ENCODE data around the gene ZNF738.

Gene ZNF738

GRCh38 chr19:21321134-21321533, 37.7 kb upstream of the ZNF738 start:
- no peak overlapping the region for H2AFZ ChIP-seq (ENCODE audit: low read length)
- no peak overlapping the region for H3K27ac ChIP-seq (replicated peaks; ENCODE audit: low read length)
- H3K9ac ChIP-seq (ENCODE audit: low read depth, low read length, poor library complexity), result no peak overlapping the region
- peaks cover 0 to 87% of the 10 kb centered on the region in 2 donors for H3K9me3 ChIP-seq (replicated peaks in 1 of 2; ENCODE audit: control insufficient read depth in 2 of 2, insufficient read depth in 1 of 2, low read depth in 1 of 2, low read length in 2 of 2)
- H3K4me3 ChIP-seq (ENCODE audit: low read length in 2 of 2), result no peak overlapping the region
- no peak overlapping the region for H2BK15ac ChIP-seq (ENCODE audit: low read length)
- no peak overlapping the region for H3K14ac ChIP-seq (ENCODE audit: low read length)
- no peak overlapping the region for H4K8ac ChIP-seq (ENCODE audit: low read depth, low read length)
- no peak overlapping the region for H3K4ac ChIP-seq (ENCODE audit: low read length)
- no peak overlapping the region for H4K91ac ChIP-seq (ENCODE audit: low read depth, low read length, poor library complexity)
- DNase-seq (ENCODE audit: low spot score), result no peak
- peaks cover 7% of the 10 kb centered on the region for H3K79me1 ChIP-seq (ENCODE audit: low read depth, low read length)
- H3K4me1 ChIP-seq (ENCODE audit: control insufficient read depth in 2 of 2, insufficient read depth in 1 of 2, low read depth in 1 of 2, low read length in 2 of 2), result peaks cover 0 to 3% of the 10 kb centered on the region in 2 donors
- H3K27me3 ChIP-seq (ENCODE audit: control insufficient read depth in 3 of 3, insufficient read depth in 3 of 3, low read depth in 1 of 3, low read length in 3 of 3), result no peaks in the 10 kb centered on the region
- H2BK120ac ChIP-seq (ENCODE audit: low read depth, low read length), result no peak overlapping the region
- no peak overlapping the region for H2AK5ac ChIP-seq (ENCODE audit: low read depth, low read length)
- H3K23ac ChIP-seq (ENCODE audit: low read depth, low read length, poor library complexity), result no peak overlapping the region
- no peak overlapping the region for H2BK12ac ChIP-seq (ENCODE audit: low read length)
- no peak overlapping the region for H2BK5ac ChIP-seq (ENCODE audit: low read length)
- no CpG with 5 or more reads among the region's 4 CpGs for WGBS, 2 donors (ENCODE audit: extremely low coverage in 2 of 2, insufficient read length in 2 of 2, insufficient replicate concordance in 1 of 2)
- H3K4me2 ChIP-seq (ENCODE audit: insufficient read depth, low read length, poor library complexity, severe bottlenecking), result no peak overlapping the region
- H3K36me3 ChIP-seq (replicated peaks in 1 of 2; ENCODE audit: control insufficient read depth in 2 of 2, insufficient read depth in 2 of 2, low read length in 2 of 2), result peaks cover 2 to 81% of the 10 kb centered on the region in 2 donors
- no peak overlapping the region for H3K18ac ChIP-seq (ENCODE audit: low read length)

- no peak overlapping the region for H3K18ac ChIP-seq (ENCODE audit: low read length)
- H3K23ac ChIP-seq (ENCODE audit: low read depth, low read length, poor library complexity), result no peak overlapping the region
- no peaks in the 10 kb centered on the region for H3K27me3 ChIP-seq (ENCODE audit: control insufficient read depth in 3 of 3, insufficient read depth in 3 of 3, low read depth in 1 of 3, low read length in 3 of 3)
- H3K4me2 ChIP-seq (ENCODE audit: insufficient read depth, low read length, poor library complexity, severe bottlenecking), result no peak overlapping the region
- peaks cover 2 to 92% of the 10 kb centered on the region in 2 donors for H3K9me3 ChIP-seq (replicated peaks in 1 of 2; ENCODE audit: control insufficient read depth in 2 of 2, insufficient read depth in 1 of 2, low read depth in 1 of 2, low read length in 2 of 2)
- H4K91ac ChIP-seq (ENCODE audit: low read depth, low read length, poor library complexity), result no peak overlapping the region
- no peak overlapping the region for H2BK5ac ChIP-seq (ENCODE audit: low read length)
- H3K4ac ChIP-seq (ENCODE audit: low read length), result no peak overlapping the region
- no peak overlapping the region for H2BK120ac ChIP-seq (ENCODE audit: low read depth, low read length)
- peaks cover 7% of the 10 kb centered on the region for H3K79me1 ChIP-seq (ENCODE audit: low read depth, low read length)
- H4K8ac ChIP-seq (ENCODE audit: low read depth, low read length), result no peak overlapping the region
- H3K27ac ChIP-seq (replicated peaks; ENCODE audit: low read length), result no peak overlapping the region
- H3K4me3 ChIP-seq (ENCODE audit: low read length in 2 of 2), result no peak overlapping the region
- H2AFZ ChIP-seq (ENCODE audit: low read length), result no peak overlapping the region
- no peak overlapping the region for H3K14ac ChIP-seq (ENCODE audit: low read length)
- no peak overlapping the region for H2BK15ac ChIP-seq (ENCODE audit: low read length)
- no peak for DNase-seq (ENCODE audit: low spot score)
- H3K36me3 ChIP-seq (replicated peaks in 1 of 2; ENCODE audit: control insufficient read depth in 2 of 2, insufficient read depth in 2 of 2, low read length in 2 of 2), result peaks cover 6 to 86% of the 10 kb centered on the region in 2 donors
- H2BK12ac ChIP-seq (ENCODE audit: low read length), result no peak overlapping the region
- no peak overlapping the region for H3K9ac ChIP-seq (ENCODE audit: low read depth, low read length, poor library complexity)
- H3K4me1 ChIP-seq (ENCODE audit: control insufficient read depth in 2 of 2, insufficient read depth in 1 of 2, low read depth in 1 of 2, low read length in 2 of 2), result peaks cover 0 to 3% of the 10 kb centered on the region in 2 donors
- no CpG with 5 or more reads among the region's 4 CpGs for WGBS, 2 donors (ENCODE audit: extremely low coverage in 2 of 2, insufficient read length in 2 of 2, insufficient replicate concordance in 1 of 2)
- no peak overlapping the region for H2AK5ac ChIP-seq (ENCODE audit: low read depth, low read length)
These were observed 36.8 kb upstream of the ZNF738 start for GRCh38 chr19:21321996-21322395.

GRCh38 chr19:21322528-21322927, 36.3 kb upstream of the ZNF738 start:
- H3K4ac ChIP-seq (ENCODE audit: low read length), result no peak overlapping the region
- H2BK15ac ChIP-seq (ENCODE audit: low read length), result no peak overlapping the region
- H2BK5ac ChIP-seq (ENCODE audit: low read length), result no peak overlapping the region
- peaks cover 7% of the 10 kb centered on the region for H3K79me1 ChIP-seq (ENCODE audit: low read depth, low read length)
- no peak overlapping the region for H3K4me3 ChIP-seq (ENCODE audit: low read length in 2 of 2)
- no peak overlapping the region for H3K23ac ChIP-seq (ENCODE audit: low read depth, low read length, poor library complexity)
- no peak overlapping the region for H4K8ac ChIP-seq (ENCODE audit: low read depth, low read length)
- peaks cover 0 to 3% of the 10 kb centered on the region in 2 donors for H3K4me1 ChIP-seq (ENCODE audit: control insufficient read depth in 2 of 2, insufficient read depth in 1 of 2, low read depth in 1 of 2, low read length in 2 of 2)
- no peaks in the 10 kb centered on the region for H3K27me3 ChIP-seq (ENCODE audit: control insufficient read depth in 3 of 3, insufficient read depth in 3 of 3, low read depth in 1 of 3, low read length in 3 of 3)
- no peak overlapping the region for H3K18ac ChIP-seq (ENCODE audit: low read length)
- peaks cover 7 to 85% of the 10 kb centered on the region in 2 donors for H3K36me3 ChIP-seq (replicated peaks in 1 of 2; ENCODE audit: control insufficient read depth in 2 of 2, insufficient read depth in 2 of 2, low read length in 2 of 2)
- H2BK12ac ChIP-seq (ENCODE audit: low read length), result no peak overlapping the region
- WGBS, 2 donors (ENCODE audit: extremely low coverage in 2 of 2, insufficient read length in 2 of 2, insufficient replicate concordance in 1 of 2), result no CpG with 5 or more reads among the region's 8 CpGs
- H2AFZ ChIP-seq (ENCODE audit: low read length), result no peak overlapping the region
- H2AK5ac ChIP-seq (ENCODE audit: low read depth, low read length), result no peak overlapping the region
- H4K91ac ChIP-seq (ENCODE audit: low read depth, low read length, poor library complexity), result no peak overlapping the region
- no peak overlapping the region for H2BK120ac ChIP-seq (ENCODE audit: low read depth, low read length)
- H3K27ac ChIP-seq (replicated peaks; ENCODE audit: low read length), result no peak overlapping the region
- peaks cover 2 to 91% of the 10 kb centered on the region in 2 donors for H3K9me3 ChIP-seq (replicated peaks in 1 of 2; ENCODE audit: control insufficient read depth in 2 of 2, insufficient read depth in 1 of 2, low read depth in 1 of 2, low read length in 2 of 2)
- no peak overlapping the region for H3K9ac ChIP-seq (ENCODE audit: low read depth, low read length, poor library complexity)
- H3K14ac ChIP-seq (ENCODE audit: low read length), result no peak overlapping the region
- DNase-seq (ENCODE audit: low spot score), result no peak
- no peak overlapping the region for H3K4me2 ChIP-seq (ENCODE audit: insufficient read depth, low read length, poor library complexity, severe bottlenecking)

- H3K4me1 ChIP-seq (ENCODE audit: control insufficient read depth in 2 of 2, insufficient read depth in 1 of 2, low read depth in 1 of 2, low read length in 2 of 2), result peaks cover 0 to 3% of the 10 kb centered on the region in 2 donors
- no peak overlapping the region for H3K4me2 ChIP-seq (ENCODE audit: insufficient read depth, low read length, poor library complexity, severe bottlenecking)
- H3K9ac ChIP-seq (ENCODE audit: low read depth, low read length, poor library complexity), result no peak overlapping the region
- no peak overlapping the region for H3K23ac ChIP-seq (ENCODE audit: low read depth, low read length, poor library complexity)
- WGBS, 2 donors (ENCODE audit: extremely low coverage in 2 of 2, insufficient read length in 2 of 2, insufficient replicate concordance in 1 of 2), result no CpG with 5 or more reads among the region's 2 CpGs
- no peak overlapping the region for H2BK5ac ChIP-seq (ENCODE audit: low read length)
- H3K27ac ChIP-seq (replicated peaks; ENCODE audit: low read length), result no peak overlapping the region
- peaks cover 6 to 85% of the 10 kb centered on the region in 2 donors for H3K36me3 ChIP-seq (replicated peaks in 1 of 2; ENCODE audit: control insufficient read depth in 2 of 2, insufficient read depth in 2 of 2, low read length in 2 of 2)
- H3K79me1 ChIP-seq (ENCODE audit: low read depth, low read length), result peaks cover 6% of the 10 kb centered on the region
- H2BK12ac ChIP-seq (ENCODE audit: low read length), result no peak overlapping the region
- H3K27me3 ChIP-seq (ENCODE audit: control insufficient read depth in 3 of 3, insufficient read depth in 3 of 3, low read depth in 1 of 3, low read length in 3 of 3), result no peaks in the 10 kb centered on the region
- DNase-seq (ENCODE audit: low spot score), result no peak
- H3K18ac ChIP-seq (ENCODE audit: low read length), result no peak overlapping the region
- H4K8ac ChIP-seq (ENCODE audit: low read depth, low read length), result no peak overlapping the region
- no peak overlapping the region for H4K91ac ChIP-seq (ENCODE audit: low read depth, low read length, poor library complexity)
- H3K14ac ChIP-seq (ENCODE audit: low read length), result no peak overlapping the region
- no peak overlapping the region for H2BK15ac ChIP-seq (ENCODE audit: low read length)
- no peak overlapping the region for H3K4me3 ChIP-seq (ENCODE audit: low read length in 2 of 2)
- no peak overlapping the region for H3K4ac ChIP-seq (ENCODE audit: low read length)
- no peak overlapping the region for H2AFZ ChIP-seq (ENCODE audit: low read length)
- no peak overlapping the region for H2AK5ac ChIP-seq (ENCODE audit: low read depth, low read length)
- H3K9me3 ChIP-seq (replicated peaks in 1 of 2; ENCODE audit: control insufficient read depth in 2 of 2, insufficient read depth in 1 of 2, low read depth in 1 of 2, low read length in 2 of 2), result peaks cover 2 to 90% of the 10 kb centered on the region in 2 donors
- no peak overlapping the region for H2BK120ac ChIP-seq (ENCODE audit: low read depth, low read length)
These were observed 35.8 kb upstream of the ZNF738 start for GRCh38 chr19:21323000-21323399.
